D721Med (cell line): ENCODE measurements around the gene ARHGEF10L.
A peak's percentile ranks its signal among the peaks of the same experiment; 100 is the strongest.

Source experiments
- DNase-seq: peaks from one replicate; pipeline ENCODE4 v3.0.0; 2011; ENCODE audit warnings: low spot score; ENCODE audit not compliant: insufficient read length
- FAIRE-seq: peaks from 2 replicates; lab custom pipeline; 2011; peaks lifted over from hg19 to GRCh38; lab: Jason Lieb, UNC
- CTCF ChIP-seq: IDR thresholded peaks from 2 replicates; pipeline ENCODE4 v1.5.1; 2012; ENCODE audit warnings: mild to moderate bottlenecking, control low read depth; ENCODE audit not compliant: insufficient read depth; ENCODE audit errors: missing control alignments

The ARHGEF10L gene

GRCh38 chr1:17689011-17689410, 149.5 kb downstream of the ARHGEF10L start:
- FAIRE-seq (no peak), DNase-seq (no peak)
- TF ChIP-seq CTCF = no peak

GRCh38 chr1:17690906-17691634, 151.6 kb downstream of the ARHGEF10L start:
- DNase-seq = no peak
- FAIRE-seq = no peak
- TF ChIP-seq CTCF = no peak

- no peak for TF ChIP-seq CTCF
- FAIRE-seq = no peak
- DNase-seq = no peak
Observed at GRCh38 chr1:17692645-17693044, 153.1 kb downstream of the ARHGEF10L start.

- TF ChIP-seq CTCF = peak; percentile 26
- no peak for DNase-seq
- no peak for FAIRE-seq
Observed at GRCh38 chr1:17696417-17697301, 157.2 kb downstream of the ARHGEF10L start.

- FAIRE-seq (no peak), DNase-seq (no peak)
- no peak for TF ChIP-seq CTCF
Observed at GRCh38 chr1:17697458-17697857, 158.0 kb downstream of the ARHGEF10L start.

GRCh38 chr1:17699581-17699980, 160.1 kb downstream of the ARHGEF10L start:
- TF ChIP-seq CTCF = no peak
- no peak for FAIRE-seq

More at GRCh38 chr1:17699581-17699980, 160.1 kb downstream of the ARHGEF10L start:
- DNase-seq = no peak
